WTC11 (cell line): Measurements from ENCODE around the gene KDM2A. TPM values are rescaled to one million over a fixed set of nuclear protein-coding genes. Genes with fewer than 3 reads are reported as not detected.

Experiments used
- ATAC-seq: fragments of 200-7000 bp; cut with Tn5 transposase; 2 replicates; pipeline ENCODE4 v1.10.0; 2021; ENCODE audit warnings: mild to moderate bottlenecking, moderate library complexity
- CTCF ChIA-PET: fragments of 300-600 bp; sonication (Branson Sonifier 250); formaldehyde crosslinking; loops from one replicate; lab custom pipeline; 2021; ENCODE audit warnings: antibody characterized with exemption; lab: Charles Lee
- POLR2A ChIA-PET: fragments of 350-600 bp; sonication (Branson Sonifier 250); formaldehyde crosslinking; loops from one replicate; lab custom pipeline; 2021; ENCODE audit warnings: antibody characterized with exemption; lab: Charles Lee
- DNase-seq: peaks from one replicate; pipeline ENCODE4 v3.0.0; 2021; ENCODE audit warnings: low spot score
- H3K27ac Mint-ChIP-seq: 2 replicates; pipeline ENCODE4 v1.8.0; 2021; ENCODE audit warnings: mixed read lengths
- H3K27me3 Mint-ChIP-seq: 2 replicates; pipeline ENCODE4 v1.8.0; 2021; ENCODE audit warnings: low read depth, mild to moderate bottlenecking, moderate library complexity, mixed read lengths
- H3K36me3 Mint-ChIP-seq: 2 replicates; pipeline ENCODE4 v1.8.0; 2021; ENCODE audit warnings: mixed read lengths
- H3K4me1 Mint-ChIP-seq: 2 replicates; pipeline ENCODE4 v1.8.0; 2022; ENCODE audit warnings: mixed read lengths
- H3K4me3 Mint-ChIP-seq: 2 replicates; pipeline ENCODE4 v1.8.0; 2021; ENCODE audit warnings: mild to moderate bottlenecking, moderate library complexity, mixed read lengths
- H3K9me3 Mint-ChIP-seq: 2 replicates; pipeline ENCODE4 v1.8.0; 2021; ENCODE audit warnings: mixed read lengths
- ARID4B ChIP-seq: sonication (generic); formaldehyde crosslinking; IDR thresholded peaks from 2 replicates; pipeline ENCODE4 v1.8.0; 2023; ENCODE audit warnings: missing genetic modification reagents, mild to moderate bottlenecking, borderline replicate concordance
- CDX4 ChIP-seq: fragments of 250-450 bp; sonication (Bioruptor Pico); IDR thresholded peaks from 2 replicates; pipeline ENCODE4 v1.9.0; 2021; ENCODE audit warnings: moderate library complexity, mild to moderate bottlenecking, inconsistent platforms, borderline replicate concordance
- E2F1 ChIP-seq: sonication (generic); formaldehyde crosslinking; IDR thresholded peaks from 2 replicates; pipeline ENCODE4 v1.8.0; 2022; ENCODE audit warnings: mild to moderate bottlenecking, missing genetic modification reagents
- ELF4 ChIP-seq: sonication (generic); formaldehyde crosslinking; IDR thresholded peaks from 2 replicates; pipeline ENCODE4 v1.8.1; 2022; ENCODE audit warnings: low read depth, mild to moderate bottlenecking, moderate library complexity, missing genetic modification reagents
- ETV6 ChIP-seq: sonication (generic); formaldehyde crosslinking; IDR thresholded peaks from 2 replicates; pipeline ENCODE4 v1.8.1; 2022; ENCODE audit warnings: mild to moderate bottlenecking, missing genetic modification reagents
- FOXJ3 ChIP-seq: sonication (generic); formaldehyde crosslinking; IDR thresholded peaks from 2 replicates; pipeline ENCODE4 v1.9.0; 2021; ENCODE audit warnings: missing genetic modification reagents, mild to moderate bottlenecking, borderline replicate concordance
- FOXK1 ChIP-seq: sonication (generic); formaldehyde crosslinking; IDR thresholded peaks from 2 replicates; pipeline ENCODE4 v1.8.0; 2022; ENCODE audit warnings: mild to moderate bottlenecking, moderate library complexity, missing genetic modification reagents
- GTF2I ChIP-seq: fragments of 250-450 bp; sonication (Bioruptor Pico); conservative IDR thresholded peaks from 2 replicates; pipeline ENCODE4 v1.4.0; 2021; ENCODE audit warnings: mild to moderate bottlenecking
- KAT7 ChIP-seq: sonication (generic); formaldehyde crosslinking; IDR thresholded peaks from 2 replicates; pipeline ENCODE4 v1.8.1; 2023; ENCODE audit warnings: missing genetic modification reagents, mild to moderate bottlenecking, borderline replicate concordance
- MXD4 ChIP-seq: fragments of 250-450 bp; sonication (Bioruptor Pico); IDR thresholded peaks from 2 replicates; pipeline ENCODE4 v1.8.0; 2021; ENCODE audit warnings: mild to moderate bottlenecking, moderate library complexity, borderline replicate concordance
- NR1H2 ChIP-seq: sonication (generic); formaldehyde crosslinking; IDR thresholded peaks from 2 replicates; pipeline ENCODE4 v1.9.0; 2021; ENCODE audit warnings: mild to moderate bottlenecking, moderate library complexity, missing genetic modification reagents
- TEAD4 ChIP-seq: sonication (generic); formaldehyde crosslinking; IDR thresholded peaks from 2 replicates; pipeline ENCODE4 v1.8.0; 2022; ENCODE audit warnings: mild to moderate bottlenecking, missing genetic modification reagents
- ZBTB43 ChIP-seq: sonication (generic); formaldehyde crosslinking; IDR thresholded peaks from 2 replicates; pipeline ENCODE4 v1.8.1; 2023; ENCODE audit warnings: mild to moderate bottlenecking, missing genetic modification reagents
- ZMAT4 ChIP-seq: fragments of 250-450 bp; sonication (Bioruptor Pico); IDR thresholded peaks from 2 replicates; pipeline ENCODE4 v1.9.0; 2021; ENCODE audit warnings: mild to moderate bottlenecking
- ZNF219 ChIP-seq: sonication (generic); formaldehyde crosslinking; IDR thresholded peaks from 2 replicates; pipeline ENCODE4 v1.8.0; 2023; ENCODE audit warnings: missing genetic modification reagents, mild to moderate bottlenecking, borderline replicate concordance
- ZNF263 ChIP-seq: sonication (generic); formaldehyde crosslinking; IDR thresholded peaks from 2 replicates; pipeline ENCODE4 v1.8.1; 2022; ENCODE audit warnings: low read depth, mild to moderate bottlenecking, moderate library complexity, missing genetic modification reagents
- ZNF416 ChIP-seq: fragments of 250-450 bp; sonication (Bioruptor Pico); IDR thresholded peaks from 2 replicates; pipeline ENCODE4 v1.9.0; 2021; ENCODE audit warnings: mild to moderate bottlenecking, inconsistent platforms
- ZNF532 ChIP-seq: fragments of 250-450 bp; sonication (Bioruptor Pico); IDR thresholded peaks from 2 replicates; pipeline ENCODE4 v1.9.0; 2021; ENCODE audit warnings: mild to moderate bottlenecking, borderline replicate concordance
- total RNA-seq: library from RNA; stranded (reverse); gene quantifications from 3 replicates; pipeline ENCODE4 v1.2.3, GENCODE V29; 2021
- TF ChIP-seq, protein P1 (sequence below): sonication (generic); formaldehyde crosslinking; IDR thresholded peaks from 2 replicates; pipeline ENCODE4 v1.8.1; 2023; ENCODE audit warnings: mild to moderate bottlenecking, missing genetic modification reagents, moderate library complexity

The KDM2A gene
- total RNA-seq, 1 experiment from 2014 or later: 58.0 TPM

DNA sequence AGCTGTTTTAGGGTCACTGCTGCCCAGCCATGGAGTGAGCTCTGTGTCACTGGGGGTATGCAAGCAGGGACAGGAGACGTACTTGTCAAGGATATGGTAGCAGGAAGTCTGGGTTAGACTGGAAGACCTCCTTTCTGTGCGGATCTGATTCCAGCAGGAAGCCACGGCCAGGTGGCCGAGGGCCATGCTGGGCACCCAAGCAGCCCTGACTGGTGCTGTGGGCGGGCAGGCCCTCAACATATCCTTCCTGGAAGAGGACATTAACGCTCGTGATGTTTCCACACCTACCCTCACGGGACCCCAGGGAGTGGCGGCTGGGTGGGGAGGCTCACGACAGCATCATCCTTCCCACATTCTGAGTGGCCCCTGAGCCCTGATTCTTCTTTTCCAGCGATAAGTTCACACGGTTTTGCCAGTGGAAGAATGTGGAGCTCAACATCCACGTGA lies 161.3 kb downstream of the KDM2A start:
- CTCF ChIA-PET: no interaction called here
- H3K36me3 Mint-ChIP-seq: peaks cover 18% of the 10 kb centered on the region
- no peaks in the 10 kb centered on the region for H3K9me3 Mint-ChIP-seq
- H3K27ac Mint-ChIP-seq: no peak overlapping the region
- peaks cover 23% of the 10 kb centered on the region for H3K4me1 Mint-ChIP-seq
- H3K27me3 Mint-ChIP-seq: no peaks in the 10 kb centered on the region
- H3K4me3 Mint-ChIP-seq: no peak overlapping the region
- TF ChIP-seq FOXJ3 (CRISPR knock-in tag) (no peak), ZMAT4 (CRISPR knock-in tag) (no peak), ETV6 (CRISPR knock-in tag) (no peak), ZNF263 (no peak), ZNF219 (no peak), FOXK1 (no peak), ZNF532 (no peak), GTF2I (CRISPR knock-in tag) (no peak), KAT7 (no peak), NR1H2 (no peak), MXD4 (CRISPR knock-in tag) (no peak), CDX4 (CRISPR knock-in tag) (no peak)
- ATAC-seq (no peak), DNase-seq (no peak)
- POLR2A ChIA-PET: no interaction called here

GRCh38 chr11:67280788-67281551 lies 161.9 kb downstream of the KDM2A start:
- Mint-ChIP-seq H3K27ac (no peak overlapping the region), H3K27me3 (no peaks in the 10 kb centered on the region), H3K36me3 (peaks cover 18% of the 10 kb centered on the region), H3K9me3 (no peaks in the 10 kb centered on the region), H3K4me3 (no peak overlapping the region), H3K4me1 (peaks cover 19% of the 10 kb centered on the region)
- ATAC-seq (no peak), DNase-seq (no peak)
- CTCF ChIA-PET: interaction anchor here (0.8 kb wide), 1 partner anchor 65 kb away, joined by 3 read pairs; no protein-coding TSS in a partner anchor
- POLR2A ChIA-PET: no interaction called here
- TF ChIP-seq ELF4 (CRISPR knock-in tag) (no peak), E2F1 (CRISPR knock-in tag) (no peak), ZBTB43 (CRISPR knock-in tag) (no peak), ARID4B (CRISPR knock-in tag) (no peak), TEAD4 (CRISPR knock-in tag) (no peak), ZNF416 (no peak)
- TF ChIP-seq, protein P1, sequence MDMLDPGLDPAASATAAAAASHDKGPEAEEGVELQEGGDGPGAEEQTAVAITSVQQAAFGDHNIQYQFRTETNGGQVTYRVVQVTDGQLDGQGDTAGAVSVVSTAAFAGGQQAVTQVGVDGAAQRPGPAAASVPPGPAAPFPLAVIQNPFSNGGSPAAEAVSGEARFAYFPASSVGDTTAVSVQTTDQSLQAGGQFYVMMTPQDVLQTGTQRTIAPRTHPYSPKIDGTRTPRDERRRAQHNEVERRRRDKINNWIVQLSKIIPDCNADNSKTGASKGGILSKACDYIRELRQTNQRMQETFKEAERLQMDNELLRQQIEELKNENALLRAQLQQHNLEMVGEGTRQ (CRISPR knock-in tag): no peak
